Measurements from ENCODE around the gene NLN. TPM values are rescaled to one million over a fixed set of nuclear protein-coding genes. Genes with fewer than 3 reads are reported as not detected.

The NLN gene
- total and polyA plus RNA-seq, 9 of the 15 experiments (the other 6 are each of a cell fraction or from before 2014, with no cell fraction given), result 6.9 to 45.2 (median 28.8) TPM

- TF ChIP-seq HNRNPUL1 (IDR thresholded peaks at IDR 0.05; ENCODE audit: low read length), result peak; percentile 38; the same call in 1 of the 2 replicates
- TF ChIP-seq PBX2 (CRISPR knock-in tag; IDR thresholded peaks at IDR 0.05; ENCODE audit: low read depth), result no peak
- peak; percentile 41; the same call in 1 of the 2 replicates for TF ChIP-seq PBX2 (tag; conservative IDR thresholded peaks at IDR 0.05; ENCODE audit: low read depth)
- TF ChIP-seq, protein P1, sequence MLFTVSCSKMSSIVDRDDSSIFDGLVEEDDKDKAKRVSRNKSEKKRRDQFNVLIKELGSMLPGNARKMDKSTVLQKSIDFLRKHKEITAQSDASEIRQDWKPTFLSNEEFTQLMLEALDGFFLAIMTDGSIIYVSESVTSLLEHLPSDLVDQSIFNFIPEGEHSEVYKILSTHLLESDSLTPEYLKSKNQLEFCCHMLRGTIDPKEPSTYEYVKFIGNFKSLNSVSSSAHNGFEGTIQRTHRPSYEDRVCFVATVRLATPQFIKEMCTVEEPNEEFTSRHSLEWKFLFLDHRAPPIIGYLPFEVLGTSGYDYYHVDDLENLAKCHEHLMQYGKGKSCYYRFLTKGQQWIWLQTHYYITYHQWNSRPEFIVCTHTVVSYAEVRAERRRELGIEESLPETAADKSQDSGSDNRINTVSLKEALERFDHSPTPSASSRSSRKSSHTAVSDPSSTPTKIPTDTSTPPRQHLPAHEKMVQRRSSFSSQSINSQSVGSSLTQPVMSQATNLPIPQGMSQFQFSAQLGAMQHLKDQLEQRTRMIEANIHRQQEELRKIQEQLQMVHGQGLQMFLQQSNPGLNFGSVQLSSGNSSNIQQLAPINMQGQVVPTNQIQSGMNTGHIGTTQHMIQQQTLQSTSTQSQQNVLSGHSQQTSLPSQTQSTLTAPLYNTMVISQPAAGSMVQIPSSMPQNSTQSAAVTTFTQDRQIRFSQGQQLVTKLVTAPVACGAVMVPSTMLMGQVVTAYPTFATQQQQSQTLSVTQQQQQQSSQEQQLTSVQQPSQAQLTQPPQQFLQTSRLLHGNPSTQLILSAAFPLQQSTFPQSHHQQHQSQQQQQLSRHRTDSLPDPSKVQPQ (CRISPR knock-in tag; IDR thresholded peaks at IDR 0.05; ENCODE audit: borderline replicate concordance), result no peak
- TF ChIP-seq POLR2B (IDR thresholded peaks at IDR 0.05; ENCODE audit: low read depth, partially characterized antibody), result no peak
- no peak for TF ChIP-seq ZNF699 (CRISPR knock-in tag; IDR thresholded peaks at IDR 0.05; ENCODE audit: insufficient replicate concordance)
- TF ChIP-seq ZNF121 (CRISPR knock-in tag; conservative IDR thresholded peaks at IDR 0.05), result no peak
- no peak for TF ChIP-seq TBP (optimal IDR thresholded peaks at IDR 0.05; ENCODE audit: low read depth, low read length)
- TF ChIP-seq CHD1 (IDR thresholded peaks at IDR 0.05; ENCODE audit: low read length), result peak; percentile 34
- no peak for TF ChIP-seq KAT8 (IDR thresholded peaks at IDR 0.05; ENCODE audit: low read depth)
- TF ChIP-seq ZC3H4 (CRISPR knock-in tag; IDR thresholded peaks at IDR 0.05; ENCODE audit: borderline replicate concordance), result no peak
- TF ChIP-seq, protein P2, sequence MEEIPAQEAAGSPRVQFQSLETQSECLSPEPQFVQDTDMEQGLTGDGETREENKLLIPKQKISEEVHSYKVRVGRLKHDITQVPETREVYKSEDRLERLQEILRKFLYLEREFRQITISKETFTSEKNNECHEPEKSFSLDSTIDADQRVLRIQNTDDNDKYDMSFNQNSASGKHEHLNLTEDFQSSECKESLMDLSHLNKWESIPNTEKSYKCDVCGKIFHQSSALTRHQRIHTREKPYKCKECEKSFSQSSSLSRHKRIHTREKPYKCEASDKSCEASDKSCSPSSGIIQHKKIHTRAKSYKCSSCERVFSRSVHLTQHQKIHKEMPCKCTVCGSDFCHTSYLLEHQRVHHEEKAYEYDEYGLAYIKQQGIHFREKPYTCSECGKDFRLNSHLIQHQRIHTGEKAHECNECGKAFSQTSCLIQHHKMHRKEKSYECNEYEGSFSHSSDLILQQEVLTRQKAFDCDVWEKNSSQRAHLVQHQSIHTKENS (CRISPR knock-in tag; IDR thresholded peaks at IDR 0.05), result no peak
- TF ChIP-seq ZNF76 (CRISPR knock-in tag; IDR thresholded peaks at IDR 0.05; ENCODE audit: borderline replicate concordance), result no peak
- TF ChIP-seq, protein P3, sequence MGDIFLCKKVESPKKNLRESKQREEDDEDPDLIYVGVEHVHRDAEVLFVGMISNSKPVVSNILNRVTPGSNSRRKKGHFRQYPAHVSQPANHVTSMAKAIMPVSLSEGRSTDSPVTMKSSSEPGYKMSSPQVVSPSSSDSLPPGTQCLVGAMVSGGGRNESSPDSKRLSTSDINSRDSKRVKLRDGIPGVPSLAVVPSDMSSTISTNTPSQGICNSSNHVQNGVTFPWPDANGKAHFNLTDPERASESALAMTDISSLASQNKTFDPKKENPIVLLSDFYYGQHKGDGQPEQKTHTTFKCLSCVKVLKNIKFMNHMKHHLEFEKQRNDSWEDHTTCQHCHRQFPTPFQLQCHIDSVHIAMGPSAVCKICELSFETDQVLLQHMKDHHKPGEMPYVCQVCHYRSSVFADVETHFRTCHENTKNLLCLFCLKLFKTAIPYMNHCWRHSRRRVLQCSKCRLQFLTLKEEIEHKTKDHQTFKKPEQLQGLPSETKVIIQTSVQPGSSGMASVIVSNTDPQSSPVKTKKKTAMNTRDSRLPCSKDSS (IDR thresholded peaks at IDR 0.05; ENCODE audit: low read depth, partially characterized antibody), result no peak
- TF ChIP-seq SMAD4 (CRISPR knock-in tag; conservative IDR thresholded peaks at IDR 0.05), result no peak
- TF ChIP-seq IFI16 (CRISPR knock-in tag; IDR thresholded peaks at IDR 0.05), result no peak
- TF ChIP-seq MECOM (CRISPR knock-in tag; IDR thresholded peaks at IDR 0.05), result no peak
- TF ChIP-seq RBM25 (IDR thresholded peaks at IDR 0.05; ENCODE audit: low read depth, low read length, severe bottlenecking), result no peak
These were observed 784 bp downstream of the NLN start (continued) for GRCh38 chr5:65722575-65723403.
